OCI-LY1 (cell line): ENCODE results near the gene TESPA1.

Experiments
- EZH2 ChIP-seq: fragments of 200-600 bp; sonication (generic), shearing (Covaris generic); IDR thresholded peaks from 2 replicates; pipeline ENCODE4 v1.8.0; 2017; ENCODE audit warnings: borderline replicate concordance, mixed run types, mild to moderate bottlenecking, antibody characterized with exemption, low read length, moderate library complexity, mixed read lengths
- TF ChIP-seq, protein P1 (sequence below): fragments of 200-600 bp; sonication (generic), shearing (Covaris generic); IDR thresholded peaks from 2 replicates; pipeline ENCODE4 v1.5.1; 2017; ENCODE audit warnings: mild to moderate bottlenecking, antibody characterized with exemption, low read length, moderate library complexity, mixed read lengths

DNA sequence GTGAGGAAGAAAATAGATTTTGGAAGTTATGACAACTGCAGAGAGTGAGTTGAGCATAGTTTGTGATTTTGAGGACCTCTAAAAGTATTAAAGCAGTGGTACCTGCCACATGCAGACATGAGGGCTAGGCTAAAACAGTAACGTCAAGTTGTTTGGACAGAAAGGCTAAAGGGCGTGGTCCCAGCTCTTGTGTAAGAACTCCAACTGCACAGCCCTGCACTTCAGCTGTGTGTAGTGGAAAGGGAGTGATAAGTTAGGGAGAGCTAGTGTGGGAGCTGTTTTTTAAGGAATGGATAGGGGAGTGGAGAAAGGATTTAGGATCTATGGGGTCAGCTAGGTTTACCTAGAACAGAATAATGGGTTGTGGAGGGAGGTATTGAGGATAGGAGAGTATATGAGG, 39.5 kb downstream of the TESPA1 start:
- TF ChIP-seq, protein P1, sequence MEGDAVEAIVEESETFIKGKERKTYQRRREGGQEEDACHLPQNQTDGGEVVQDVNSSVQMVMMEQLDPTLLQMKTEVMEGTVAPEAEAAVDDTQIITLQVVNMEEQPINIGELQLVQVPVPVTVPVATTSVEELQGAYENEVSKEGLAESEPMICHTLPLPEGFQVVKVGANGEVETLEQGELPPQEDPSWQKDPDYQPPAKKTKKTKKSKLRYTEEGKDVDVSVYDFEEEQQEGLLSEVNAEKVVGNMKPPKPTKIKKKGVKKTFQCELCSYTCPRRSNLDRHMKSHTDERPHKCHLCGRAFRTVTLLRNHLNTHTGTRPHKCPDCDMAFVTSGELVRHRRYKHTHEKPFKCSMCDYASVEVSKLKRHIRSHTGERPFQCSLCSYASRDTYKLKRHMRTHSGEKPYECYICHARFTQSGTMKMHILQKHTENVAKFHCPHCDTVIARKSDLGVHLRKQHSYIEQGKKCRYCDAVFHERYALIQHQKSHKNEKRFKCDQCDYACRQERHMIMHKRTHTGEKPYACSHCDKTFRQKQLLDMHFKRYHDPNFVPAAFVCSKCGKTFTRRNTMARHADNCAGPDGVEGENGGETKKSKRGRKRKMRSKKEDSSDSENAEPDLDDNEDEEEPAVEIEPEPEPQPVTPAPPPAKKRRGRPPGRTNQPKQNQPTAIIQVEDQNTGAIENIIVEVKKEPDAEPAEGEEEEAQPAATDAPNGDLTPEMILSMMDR = no peak
- no peak for TF ChIP-seq EZH2
